HEK293T (cell line): ENCODE measurements around the gene KCNIP1.

ENCODE experiments used
- CTCF ChIA-PET: fragments of 350-600 bp; formaldehyde crosslinking; extraction: SDS; loops from one replicate; lab custom pipeline; 2021; ENCODE audit warnings: antibody characterized with exemption, inconsistent platforms; lab: Yijun Ruan, JAX
- POLR2A ChIA-PET: fragments of 350-600 bp; formaldehyde crosslinking; extraction: SDS; loops from one replicate; lab custom pipeline; 2020; ENCODE audit warnings: antibody characterized with exemption, inconsistent platforms; lab: Yijun Ruan, JAX
- DNase-seq: peaks from one replicate; pipeline ENCODE4 v3.0.0; 2012; ENCODE audit warnings: mixed read lengths; ENCODE audit errors: extremely low spot score
- ARNT ChIP-seq: fragments of 450-650 bp; IDR thresholded peaks from 2 replicates; pipeline ENCODE4 v1.6.1; 2017; ENCODE audit warnings: mild to moderate bottlenecking
- BHLHE40 ChIP-seq: fragments of 450-650 bp; IDR thresholded peaks from 2 replicates; pipeline ENCODE4 v1.6.1; 2016; ENCODE audit warnings: mild to moderate bottlenecking, moderate library complexity, borderline replicate concordance
- CTBP1 ChIP-seq: fragments of 450-650 bp; IDR thresholded peaks from 2 replicates; pipeline ENCODE4 v1.6.1; 2016; ENCODE audit warnings: borderline replicate concordance
- ELF4 ChIP-seq: fragments of 450-650 bp; IDR thresholded peaks from 2 replicates; pipeline ENCODE4 v1.6.1; 2017; ENCODE audit warnings: antibody characterized with exemption
- FOXA1 ChIP-seq: fragments of 450-650 bp; IDR thresholded peaks from 2 replicates; pipeline ENCODE4 v1.6.1; 2016; ENCODE audit warnings: mild to moderate bottlenecking
- FOXK2 ChIP-seq: fragments of 450-650 bp; IDR thresholded peaks from 2 replicates; pipeline ENCODE4 v1.6.1; 2016; ENCODE audit warnings: mild to moderate bottlenecking
- FOXM1 ChIP-seq: fragments of 450-650 bp; IDR thresholded peaks from 2 replicates; pipeline ENCODE4 v1.6.1; 2017; ENCODE audit warnings: mild to moderate bottlenecking, borderline replicate concordance
- HDGF ChIP-seq: fragments of 450-650 bp; IDR thresholded peaks from 2 replicates; pipeline ENCODE4 v1.6.1; 2017; ENCODE audit warnings: antibody characterized with exemption, borderline replicate concordance
- L3MBTL2 ChIP-seq: fragments of 450-650 bp; conservative IDR thresholded peaks from 2 replicates; pipeline ENCODE4 v1.6.1; 2016; ENCODE audit warnings: mild to moderate bottlenecking
- LEF1 ChIP-seq: fragments of 450-650 bp; IDR thresholded peaks from 2 replicates; pipeline ENCODE4 v1.6.1; 2017; ENCODE audit warnings: mild to moderate bottlenecking, borderline replicate concordance
- NFRKB ChIP-seq: fragments of 450-650 bp; IDR thresholded peaks from 2 replicates; pipeline ENCODE4 v1.6.1; 2016; ENCODE audit warnings: mild to moderate bottlenecking, moderate library complexity
- SP1 ChIP-seq: fragments of 450-650 bp; IDR thresholded peaks from 2 replicates; pipeline ENCODE4 v1.6.1; 2017
- SUZ12 ChIP-seq: fragments of 450-650 bp; IDR thresholded peaks from 2 replicates; pipeline ENCODE4 v1.6.1; 2016; ENCODE audit warnings: mild to moderate bottlenecking
- TARDBP ChIP-seq: fragments of 450-650 bp; IDR thresholded peaks from 2 replicates; pipeline ENCODE4 v1.6.1; 2016
- ZNF384 ChIP-seq: fragments of 450-650 bp; IDR thresholded peaks from 2 replicates; pipeline ENCODE4 v1.6.1; 2016
- TF ChIP-seq, protein P1 (sequence below): fragments of 450-650 bp; IDR thresholded peaks from 2 replicates; pipeline ENCODE4 v1.6.1; 2016

The KCNIP1 gene

GRCh38 chr5:170498811-170499351 is 4.9 kb upstream of the KCNIP1 start:
- DNase-seq, result no peak
- TF ChIP-seq FOXM1, result no peak
- no peak for TF ChIP-seq TARDBP
- TF ChIP-seq CTBP1, result no peak
- no peak for TF ChIP-seq ZNF384
- no peak for TF ChIP-seq BHLHE40
- TF ChIP-seq FOXK2, result no peak
- TF ChIP-seq SUZ12, result no peak
- no peak for TF ChIP-seq FOXA1
- TF ChIP-seq L3MBTL2, result no peak
- no peak for TF ChIP-seq SP1
- TF ChIP-seq NFRKB, result no peak
- no peak for TF ChIP-seq HDGF
- no peak for TF ChIP-seq ARNT
- no peak for TF ChIP-seq ELF4
- TF ChIP-seq LEF1, result no peak
- TF ChIP-seq, protein P1, sequence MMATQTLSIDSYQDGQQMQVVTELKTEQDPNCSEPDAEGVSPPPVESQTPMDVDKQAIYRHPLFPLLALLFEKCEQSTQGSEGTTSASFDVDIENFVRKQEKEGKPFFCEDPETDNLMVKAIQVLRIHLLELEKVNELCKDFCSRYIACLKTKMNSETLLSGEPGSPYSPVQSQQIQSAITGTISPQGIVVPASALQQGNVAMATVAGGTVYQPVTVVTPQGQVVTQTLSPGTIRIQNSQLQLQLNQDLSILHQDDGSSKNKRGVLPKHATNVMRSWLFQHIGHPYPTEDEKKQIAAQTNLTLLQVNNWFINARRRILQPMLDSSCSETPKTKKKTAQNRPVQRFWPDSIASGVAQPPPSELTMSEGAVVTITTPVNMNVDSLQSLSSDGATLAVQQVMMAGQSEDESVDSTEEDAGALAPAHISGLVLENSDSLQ, result no peak
- CTCF ChIA-PET, result no interaction called here
- POLR2A ChIA-PET, result no interaction called here

GRCh38 chr5:170499621-170500020 is 4.2 kb upstream of the KCNIP1 start:
- TF ChIP-seq FOXK2 (no peak), ZNF384 (no peak), LEF1 (no peak), SP1 (no peak)
- ChIA-PET CTCF (no interaction called here), POLR2A (no interaction called here)
- no peak for DNase-seq

DNA sequence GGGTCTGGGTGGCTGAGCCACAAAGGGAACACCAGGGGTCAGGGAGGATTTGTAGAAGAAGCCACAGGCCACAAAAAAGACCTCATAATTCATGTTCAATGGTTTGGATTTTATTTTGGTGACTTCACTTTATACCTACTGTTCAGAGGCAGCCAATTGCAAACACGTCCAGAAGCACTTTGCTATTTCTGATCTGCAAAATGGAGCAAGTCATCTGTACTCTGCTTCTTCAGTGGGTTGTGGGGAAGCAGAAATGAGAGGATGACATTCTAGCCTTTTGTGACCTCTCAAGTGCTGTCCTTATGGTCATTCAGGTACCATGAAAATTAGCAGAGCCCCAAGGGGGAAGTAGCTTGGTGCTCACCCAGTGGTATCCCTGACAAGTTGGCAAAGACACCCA is 2.5 kb upstream of the KCNIP1 start:
- POLR2A ChIA-PET, result no interaction called here

DNA sequence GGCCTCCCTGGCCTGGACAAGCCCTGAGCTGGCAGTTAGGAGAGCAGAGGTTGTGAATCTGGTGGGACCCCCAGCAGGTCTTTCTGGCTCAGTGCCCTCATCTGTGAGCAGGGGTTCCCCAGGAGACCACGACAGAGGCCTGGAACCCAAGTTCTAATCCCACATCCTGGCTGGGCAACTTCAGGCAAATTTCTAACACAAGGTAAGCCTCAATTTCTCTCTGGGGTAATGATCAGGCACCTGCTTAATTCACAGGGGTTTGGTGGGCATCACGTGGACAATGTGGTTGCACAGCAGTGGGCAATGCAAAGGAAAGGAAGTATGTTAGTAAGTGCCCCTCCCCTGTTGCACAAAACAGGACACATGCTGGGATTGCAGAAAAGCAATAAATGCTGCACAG is 1.9 kb upstream of the KCNIP1 start:
- ChIA-PET CTCF (no interaction called here), POLR2A (no interaction called here)
- no peak for DNase-seq
- TF ChIP-seq LEF1 (no peak), NFRKB (no peak), ARNT (no peak), L3MBTL2 (no peak), TARDBP (no peak), BHLHE40 (no peak), HDGF (no peak), CTBP1 (no peak), SUZ12 (no peak)

More for the DNA sequence above, 2.5 kb upstream of the KCNIP1 start:
- TF ChIP-seq ZNF384, result no peak
- no peak for TF ChIP-seq SP1
- TF ChIP-seq L3MBTL2, result no peak
- TF ChIP-seq NFRKB, result no peak
- DNase-seq, result no peak
- CTCF ChIA-PET, result no interaction called here

DNA sequence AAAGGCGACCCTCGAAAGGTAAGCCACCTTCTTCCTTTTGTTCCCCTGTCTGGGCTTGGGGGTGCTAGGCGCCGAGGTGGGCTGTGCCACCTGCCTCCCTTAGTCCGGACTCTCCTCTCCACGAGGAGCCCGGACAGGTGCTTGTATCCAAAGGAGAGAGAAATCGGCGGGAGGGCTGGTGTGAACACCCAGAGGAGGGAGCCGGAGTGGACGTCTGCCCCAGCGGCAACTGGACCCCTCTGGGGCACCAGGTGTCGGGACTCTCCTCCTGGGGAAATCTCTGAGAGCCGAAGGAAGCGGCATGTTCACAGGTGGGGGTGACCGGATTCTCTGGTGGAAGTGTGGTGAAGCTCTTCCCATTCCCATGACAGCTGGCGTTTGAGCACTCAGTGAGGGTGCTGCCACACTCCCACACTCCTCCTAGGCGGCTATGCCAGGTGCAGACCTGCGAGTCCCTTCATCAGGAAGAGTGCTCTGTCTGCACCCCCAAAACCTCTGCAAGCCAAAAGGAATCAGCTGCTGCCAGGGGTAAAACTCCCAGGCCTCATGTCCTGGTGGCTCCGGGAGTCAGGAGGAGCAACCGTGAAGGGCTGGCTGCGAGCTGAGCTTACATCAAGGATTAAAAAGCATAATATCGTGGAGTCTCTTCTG is 921 bp downstream of the KCNIP1 start:
- no peak for DNase-seq
- ChIA-PET CTCF (no interaction called here), POLR2A (no interaction called here)
- TF ChIP-seq SUZ12, result no peak
- TF ChIP-seq FOXK2, result no peak
- no peak for TF ChIP-seq TARDBP
- no peak for TF ChIP-seq ARNT
- TF ChIP-seq L3MBTL2, result no peak
- TF ChIP-seq ELF4, result no peak
- TF ChIP-seq LEF1, result no peak
- TF ChIP-seq SP1, result no peak
- TF ChIP-seq FOXM1, result no peak
- TF ChIP-seq BHLHE40, result no peak
- no peak for TF ChIP-seq CTBP1
- TF ChIP-seq NFRKB, result no peak
- no peak for TF ChIP-seq ZNF384
- TF ChIP-seq, protein P1, result no peak
- no peak for TF ChIP-seq HDGF
- no peak for TF ChIP-seq FOXA1

DNA sequence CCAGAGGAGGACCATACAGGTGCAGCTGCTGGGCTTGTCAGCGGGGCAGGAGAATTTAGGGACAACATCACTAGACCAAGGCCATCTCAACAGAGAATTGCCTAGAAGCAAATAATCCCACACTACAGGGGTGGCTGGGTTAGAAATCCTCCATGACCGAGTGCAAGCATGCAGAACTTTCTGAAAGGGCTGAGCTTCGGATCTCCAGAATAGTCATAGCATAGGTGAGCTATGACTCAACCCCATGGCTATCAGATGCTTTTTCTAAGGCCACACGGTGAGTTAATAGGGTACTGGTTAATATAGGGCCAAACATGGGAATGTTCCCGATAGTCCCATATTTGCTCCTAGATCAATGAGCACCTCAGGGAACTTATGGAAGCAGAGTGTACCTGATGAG is 4.2 kb downstream of the KCNIP1 start:
- ChIA-PET CTCF (no interaction called here), POLR2A (no interaction called here)
- DNase-seq, result no peak
- no peak for TF ChIP-seq TARDBP

GRCh38 chr5:170508660-170509347 is 5.0 kb downstream of the KCNIP1 start:
- POLR2A ChIA-PET, result interaction anchor here (0.6 to 1.1 kb wide), 2 partner anchors 62 to 125 kb away, joined by 3 read pairs; no protein-coding TSS in a partner anchor
- DNase-seq, result no peak
- CTCF ChIA-PET, result interaction anchor here (0.7 to 1.4 kb wide), 4 partner anchors 13 to 72 kb away, joined by 3 to 4 read pairs (median 3); no protein-coding TSS in a partner anchor
- no peak for TF ChIP-seq LEF1
- TF ChIP-seq CTBP1, result no peak
- TF ChIP-seq SP1, result no peak
- TF ChIP-seq ZNF384, result no peak
- no peak for TF ChIP-seq BHLHE40
- TF ChIP-seq NFRKB, result no peak
- TF ChIP-seq ELF4, result no peak
- no peak for TF ChIP-seq ARNT
- TF ChIP-seq L3MBTL2, result no peak
- no peak for TF ChIP-seq TARDBP
- TF ChIP-seq, protein P1, result no peak
